H9 (cell line): ENCODE measurements around the gene TMEM234. TPM values are rescaled to one million over a fixed set of nuclear protein-coding genes. Genes with fewer than 3 reads are reported as not detected.
A peak's percentile ranks its signal among the peaks of the same experiment; 100 is the strongest.

Source experiments
- DNase-seq: peaks from one replicate; pipeline ENCODE4 v3.0.0-alpha.2; 2017
- H2AFZ ChIP-seq: one replicate; pipeline ENCODE4 v1.6.1; 2013; ENCODE audit warnings: mild to moderate bottlenecking, low read length, control low read depth, moderate library complexity
- H2AK5ac ChIP-seq: 2 replicates; pipeline ENCODE4 v1.6.1; 2013; ENCODE audit warnings: low read length, control low read depth, mixed read lengths; ENCODE audit not compliant: insufficient read length
- H2BK120ac ChIP-seq: one replicate; pipeline ENCODE4 v1.6.1; 2013; ENCODE audit warnings: low read depth, mild to moderate bottlenecking, low read length, control low read depth, inconsistent platforms; ENCODE audit not compliant: poor library complexity, severe bottlenecking
- H2BK12ac ChIP-seq: 2 replicates; pipeline ENCODE4 v1.6.1; 2013; ENCODE audit warnings: low read length, control low read depth, mixed read lengths, low read depth; ENCODE audit not compliant: insufficient read length
- H2BK15ac ChIP-seq: 2 replicates; pipeline ENCODE4 v1.6.1; 2013; ENCODE audit warnings: low read depth, low read length, control low read depth
- H2BK20ac ChIP-seq: one replicate; pipeline ENCODE4 v1.6.1; 2013; ENCODE audit warnings: low read depth, mild to moderate bottlenecking, low read length, control low read depth, inconsistent platforms; ENCODE audit not compliant: poor library complexity, severe bottlenecking
- H2BK5ac ChIP-seq: 2 replicates; pipeline ENCODE4 v1.6.1; 2013; ENCODE audit warnings: low read length, control low read depth, mixed read lengths; ENCODE audit not compliant: insufficient read length
- H3K14ac ChIP-seq: 2 replicates; pipeline ENCODE4 v1.6.1; 2013; ENCODE audit warnings: low read length, control low read depth; ENCODE audit not compliant: insufficient read depth
- H3K18ac ChIP-seq: 2 replicates; pipeline ENCODE4 v1.6.1; 2013; ENCODE audit warnings: low read depth, mild to moderate bottlenecking, mixed read lengths, low read length, control low read depth; ENCODE audit not compliant: insufficient read length
- H3K23ac ChIP-seq: 2 replicates; pipeline ENCODE4 v1.6.1; 2013; ENCODE audit warnings: low read length, control low read depth, mixed read lengths, low read depth; ENCODE audit not compliant: insufficient read length
- H3K23me2 ChIP-seq: 2 replicates; pipeline ENCODE4 v1.6.1; 2013; ENCODE audit warnings: low read depth, mild to moderate bottlenecking, mixed read lengths, low read length, control low read depth; ENCODE audit not compliant: insufficient read length, poor library complexity, severe bottlenecking
- H3K27ac ChIP-seq: 2 replicates; pipeline ENCODE4 v1.5.1; 2013; ENCODE audit warnings: low read length, control low read depth, mixed read lengths, low read depth; ENCODE audit not compliant: insufficient read length
- H3K27me3 ChIP-seq: 2 replicates; pipeline ENCODE4 v1.6.1; 2013; ENCODE audit warnings: low read length, control low read depth, inconsistent platforms; ENCODE audit not compliant: insufficient read depth
- H3K4ac ChIP-seq: 2 replicates; pipeline ENCODE4 v1.6.1; 2013; ENCODE audit warnings: low read depth, mild to moderate bottlenecking, control low read depth, inconsistent platforms, low read length, moderate library complexity
- H3K4me1 ChIP-seq: 2 replicates; pipeline ENCODE4 v1.6.1; 2013; ENCODE audit warnings: low read length, control low read depth, inconsistent platforms; ENCODE audit not compliant: insufficient read depth
- H3K4me2 ChIP-seq: 2 replicates; pipeline ENCODE4 v1.6.1; 2013; ENCODE audit warnings: low read length, control low read depth, mixed read lengths; ENCODE audit not compliant: insufficient read length, insufficient read depth
- H3K56ac ChIP-seq: 2 replicates; pipeline ENCODE4 v1.6.1; 2013; ENCODE audit warnings: low read depth, mild to moderate bottlenecking, mixed read lengths, low read length, control low read depth; ENCODE audit not compliant: insufficient read length
- H3K79me1 ChIP-seq: 2 replicates; pipeline ENCODE4 v1.6.1; 2013; ENCODE audit warnings: low read depth, mild to moderate bottlenecking, moderate library complexity, low read length, control low read depth, inconsistent platforms; ENCODE audit not compliant: insufficient read depth, poor library complexity, severe bottlenecking
- H3K79me2 ChIP-seq: 2 replicates; pipeline ENCODE4 v1.6.1; 2013; ENCODE audit warnings: low read length, control low read depth, inconsistent platforms; ENCODE audit not compliant: insufficient read depth
- H3K9ac ChIP-seq: 2 replicates; pipeline ENCODE4 v1.6.1; 2013; ENCODE audit warnings: low read length, control low read depth, mixed read lengths; ENCODE audit not compliant: insufficient read length; ENCODE audit errors: extremely low read depth
- H3K9me3 ChIP-seq: one replicate; pipeline ENCODE4 v1.6.1; 2013; ENCODE audit warnings: low read depth, low read length, inconsistent platforms; ENCODE audit not compliant: control insufficient read depth
- H3T11ph ChIP-seq: one replicate; pipeline ENCODE4 v1.6.1; 2013; ENCODE audit warnings: mild to moderate bottlenecking, low read length, control low read depth, inconsistent platforms
- H4K20me1 ChIP-seq: one replicate; pipeline ENCODE4 v1.6.1; 2013; ENCODE audit not compliant: control insufficient read depth, insufficient read length, insufficient read depth
- H4K5ac ChIP-seq: 2 replicates; pipeline ENCODE4 v1.6.1; 2013; ENCODE audit warnings: low read depth, mild to moderate bottlenecking, mixed read lengths, low read length, control low read depth; ENCODE audit not compliant: insufficient read length
- H4K8ac ChIP-seq: replicated peaks from 2 replicates; pipeline ENCODE4 v1.6.1; 2013; ENCODE audit warnings: low read length, control low read depth, mixed read lengths, low read depth; ENCODE audit not compliant: insufficient read length
- H4K91ac ChIP-seq: 2 replicates; pipeline ENCODE4 v1.6.1; 2013; ENCODE audit warnings: low read depth, mild to moderate bottlenecking, moderate library complexity, mixed read lengths, low read length, control low read depth; ENCODE audit not compliant: insufficient read length
- H3K27ac Mint-ChIP-seq, 3 experiments: 2 replicates in 2 of 3; 3 replicates in 1 of 3; pipeline ENCODE4 v1.8.0; 2020 to 2021; ENCODE audit warnings: mixed read lengths in 3 of 3, mild to moderate bottlenecking in 1 of 3, moderate library complexity in 1 of 3
- H3K27me3 Mint-ChIP-seq: 2 replicates; pipeline ENCODE4 v1.8.0; 2021; ENCODE audit warnings: low read depth, mild to moderate bottlenecking, moderate library complexity, mixed read lengths
- H3K36me3 Mint-ChIP-seq, 3 experiments: 2 replicates in 2 of 3; 3 replicates in 1 of 3; pipeline ENCODE4 v1.8.0; 2020 to 2021; ENCODE audit warnings: low read depth in 3 of 3, mixed read lengths in 3 of 3; ENCODE audit not compliant: insufficient read depth in 1 of 3
- H3K4me1 Mint-ChIP-seq, 2 experiments: 2 replicates each; pipeline ENCODE4 v1.8.0; 2020; ENCODE audit warnings: mixed read lengths in 2 of 2
- H3K4me3 Mint-ChIP-seq, 2 experiments: 2 replicates in 1 of 2; 3 replicates in 1 of 2; pipeline ENCODE4 v1.8.0; 2020 to 2021; ENCODE audit warnings: mild to moderate bottlenecking in 2 of 2, mixed read lengths in 2 of 2, moderate library complexity in 1 of 2
- H3K9me3 Mint-ChIP-seq, 2 experiments: 2 replicates in 1 of 2; 3 replicates in 1 of 2; pipeline ENCODE4 v1.8.0; 2020; ENCODE audit warnings: mild to moderate bottlenecking in 2 of 2, mixed read lengths in 2 of 2, moderate library complexity in 1 of 2
- CTCF ChIP-seq: fragments of 200-600 bp; sonication (generic); conservative IDR thresholded peaks from 3 replicates; pipeline ENCODE4 v1.8.0; 2021; ENCODE audit warnings: antibody characterized with exemption, mild to moderate bottlenecking
- WGBS: extraction: QIAGEN DNeasy Blood & Tissue Kit; methylation state at CpG from one replicate; pipeline ENCODE4 v1.1.7; 2013; ENCODE audit warnings: missing lambda C conversion rate, low lambda C conversion rate, mixed read lengths; ENCODE audit not compliant: insufficient read length; ENCODE audit errors: extremely low coverage; 5-methylcytosine and 5-hydroxymethylcytosine counted together
- total RNA-seq: library from RNA; stranded (reverse); gene quantifications from 2 replicates; pipeline ENCODE4 v1.2.1, GENCODE V29; 2021

TMEM234 gene
- total RNA-seq, 1 experiment from 2014 or later: 19.7 TPM

- Histone ChIP-seq H3K79me2 (no peaks in the 10 kb centered on the region), H2BK120ac (no peak overlapping the region), H2AFZ (no peak overlapping the region), H2BK12ac (no peak overlapping the region), H3K18ac (no peak overlapping the region), H2BK15ac (no peak overlapping the region), H3K79me1 (no peaks in the 10 kb centered on the region), H2AK5ac (no peak overlapping the region), H3K56ac (no peak overlapping the region), H3K23me2 (no peaks in the 10 kb centered on the region), H3K4me2 (no peak overlapping the region), H3K23ac (no peak overlapping the region), H3K4ac (no peak overlapping the region), H2BK20ac (no peak overlapping the region), H4K5ac (no peak overlapping the region), H2BK5ac (no peak overlapping the region), H3K14ac (no peak overlapping the region), H3T11ph (no peak overlapping the region), H4K8ac (no peak overlapping the region), H3K27ac (no peak overlapping the region), H4K20me1 (no peaks in the 10 kb centered on the region), H3K9me3 (no peaks in the 10 kb centered on the region), H4K91ac (no peak overlapping the region), H3K4me1 (no peaks in the 10 kb centered on the region), H3K27me3 (no peaks in the 10 kb centered on the region), H3K9ac (no peak overlapping the region)
- H3K4me1 Mint-ChIP-seq: peaks cover 2 to 5% of the 10 kb centered on the region in 2 experiments; a peak in 3 of 4 replicates
- no peak for DNase-seq
- H3K36me3 Mint-ChIP-seq: peaks cover 27 to 72% (median 39%) of the 10 kb centered on the region in 3 experiments
- no peaks in the 10 kb centered on the region for H3K27me3 Mint-ChIP-seq
- no peak overlapping the region for H3K4me3 Mint-ChIP-seq
- TF ChIP-seq CTCF: no peak
- H3K9me3 Mint-ChIP-seq: no peaks in the 10 kb centered on the region
- no CpG with 5 or more reads among the region's 5 CpGs for WGBS
- H3K27ac Mint-ChIP-seq: peak overlapping the region in 1 of 3 experiments; percentile 89; a peak in 1 of 7 replicates
Observed at GRCh38 chr1:32231843-32232432, 9.8 kb upstream of the TMEM234 start.
